ENCODE data around the gene NRXN3. TPM values are rescaled to one million over a fixed set of nuclear protein-coding genes. Genes with fewer than 3 reads are reported as not detected.

Gene NRXN3
- polyA plus RNA-seq, 1 donor from 2014 or later: not detected

DNA sequence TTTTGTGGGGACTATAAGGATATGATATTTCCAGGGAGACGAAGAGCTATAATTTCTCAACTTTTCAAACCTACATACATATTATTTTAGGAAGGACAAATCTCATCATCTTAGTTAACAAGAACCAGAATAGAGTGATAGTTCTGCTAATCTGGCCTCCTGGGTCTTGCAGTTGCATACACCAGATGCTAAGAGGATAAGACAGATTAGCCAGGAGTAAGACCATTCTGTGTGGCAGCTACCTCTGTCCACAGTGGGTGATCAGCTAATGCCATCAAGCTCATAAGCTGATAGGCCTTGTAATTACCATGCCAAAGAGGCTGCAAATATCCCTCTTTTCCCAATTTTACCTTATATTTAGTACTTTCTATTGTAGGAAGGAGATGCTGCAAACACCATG is 776.8 kb downstream of the NRXN3 start:
- H3K4me1 Mint-ChIP-seq: no peaks in the 10 kb centered on the region

GRCh38 chr14:78947681-78948080 is 777.5 kb downstream of the NRXN3 start:
- Mint-ChIP-seq H3K4me3 (no peak overlapping the region), H3K27ac (no peak overlapping the region), H3K9me3 (peaks cover 0 to 1% (median 0%) of the 10 kb centered on the region in 3 donors), H3K27me3 (no peaks in the 10 kb centered on the region), H3K36me3 (no peaks in the 10 kb centered on the region), H3K4me1 (no peaks in the 10 kb centered on the region)

More for the DNA sequence above, 776.8 kb downstream of the NRXN3 start:
- Mint-ChIP-seq H3K36me3 (no peaks in the 10 kb centered on the region), H3K27me3 (peaks cover 2% of the 10 kb centered on the region), H3K9me3 (peaks cover 0 to 1% (median 0%) of the 10 kb centered on the region in 3 donors), H3K27ac (no peak overlapping the region), H3K4me3 (no peak overlapping the region)

DNA sequence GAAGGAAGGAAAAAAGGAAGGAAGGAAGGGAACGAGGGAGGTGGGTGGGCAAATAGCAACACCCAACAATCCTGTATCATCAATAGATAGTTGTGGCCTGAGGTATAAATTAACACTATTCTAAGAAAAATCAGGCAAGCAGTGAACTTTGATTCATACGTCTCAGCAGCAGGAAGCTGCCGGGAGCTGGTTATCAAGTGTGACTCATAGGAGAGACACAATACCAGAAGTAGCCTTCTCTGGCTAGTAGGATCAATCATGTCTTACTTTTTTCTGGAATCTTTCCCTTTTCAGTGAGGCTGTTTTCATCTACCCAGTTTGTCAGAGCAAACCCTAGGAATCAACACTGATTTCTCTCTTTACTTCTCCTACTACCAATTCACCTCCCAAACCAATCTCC is 780.5 kb downstream of the NRXN3 start:
- no peaks in the 10 kb centered on the region for H3K36me3 Mint-ChIP-seq
- H3K9me3 Mint-ChIP-seq: peaks cover 0 to 1% (median 0%) of the 10 kb centered on the region in 3 donors
- no peak overlapping the region for H3K4me3 Mint-ChIP-seq
- no peaks in the 10 kb centered on the region for H3K27me3 Mint-ChIP-seq
- H3K4me1 Mint-ChIP-seq: no peaks in the 10 kb centered on the region
- no peak overlapping the region for H3K27ac Mint-ChIP-seq

GRCh38 chr14:78951602-78952001 is 781.4 kb downstream of the NRXN3 start:
- no peak overlapping the region for H3K27ac Mint-ChIP-seq
- no peaks in the 10 kb centered on the region for H3K27me3 Mint-ChIP-seq
- H3K9me3 Mint-ChIP-seq: peaks cover 0 to 1% (median 0%) of the 10 kb centered on the region in 3 donors
- no peaks in the 10 kb centered on the region for H3K4me1 Mint-ChIP-seq
- H3K36me3 Mint-ChIP-seq: no peaks in the 10 kb centered on the region
- no peak overlapping the region for H3K4me3 Mint-ChIP-seq

DNA sequence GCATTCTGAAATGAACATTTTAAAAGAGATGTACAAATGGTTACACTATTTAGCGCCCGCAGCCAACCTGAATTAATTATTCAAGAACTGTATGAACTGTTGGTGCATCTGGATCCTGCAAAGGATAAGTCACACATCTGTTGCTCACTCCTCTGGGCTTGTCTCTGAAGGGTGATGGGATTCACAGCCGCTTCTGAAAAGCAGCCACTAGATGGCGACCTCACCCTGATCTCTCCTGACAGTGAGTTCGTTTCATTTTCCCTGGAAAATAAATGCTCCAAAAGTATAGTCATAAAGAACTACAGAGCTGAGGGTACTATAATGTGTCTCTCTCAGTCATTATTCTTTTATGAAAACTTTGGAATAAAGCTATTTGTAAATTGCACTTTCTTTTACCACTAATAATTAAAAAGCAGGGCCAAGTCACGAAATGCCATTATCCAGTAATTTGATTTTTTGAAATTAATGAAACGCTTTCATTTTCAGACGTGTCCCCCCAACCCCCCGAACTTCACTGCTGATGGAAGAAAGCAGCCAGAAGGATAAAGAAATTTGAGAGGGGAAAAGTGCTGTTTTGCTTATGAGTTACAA is 789.6 kb downstream of the NRXN3 start:
- Mint-ChIP-seq H3K27ac (no peak overlapping the region), H3K4me3 (no peak overlapping the region), H3K36me3 (no peaks in the 10 kb centered on the region), H3K4me1 (no peaks in the 10 kb centered on the region), H3K27me3 (no peaks in the 10 kb centered on the region), H3K9me3 (no peaks in the 10 kb centered on the region)

GRCh38 chr14:78967111-78967809 is 797.1 kb downstream of the NRXN3 start:
- no peaks in the 10 kb centered on the region for H3K9me3 Mint-ChIP-seq
- no peak overlapping the region for H3K4me3 Mint-ChIP-seq
- no peaks in the 10 kb centered on the region for H3K4me1 Mint-ChIP-seq
- H3K36me3 Mint-ChIP-seq: no peaks in the 10 kb centered on the region
- peaks cover 1% of the 10 kb centered on the region for H3K27me3 Mint-ChIP-seq
- no peak overlapping the region for H3K27ac Mint-ChIP-seq

GRCh38 chr14:78968265-78968664 is 798.1 kb downstream of the NRXN3 start:
- no peaks in the 10 kb centered on the region for H3K9me3 Mint-ChIP-seq
- H3K27ac Mint-ChIP-seq: peak overlapping the region in 1 of 3 donors; percentile 69
- H3K27me3 Mint-ChIP-seq: peaks cover 1% of the 10 kb centered on the region
- no peaks in the 10 kb centered on the region for H3K36me3 Mint-ChIP-seq
- no peaks in the 10 kb centered on the region for H3K4me1 Mint-ChIP-seq
- H3K4me3 Mint-ChIP-seq: no peak overlapping the region

- Mint-ChIP-seq H3K4me1 (no peaks in the 10 kb centered on the region), H3K27ac (no peak overlapping the region), H3K9me3 (no peaks in the 10 kb centered on the region), H3K4me3 (no peak overlapping the region), H3K27me3 (peaks cover 1% of the 10 kb centered on the region), H3K36me3 (no peaks in the 10 kb centered on the region)
Measured at GRCh38 chr14:78970677-78971076, 800.5 kb downstream of the NRXN3 start.

- no peaks in the 10 kb centered on the region for H3K9me3 Mint-ChIP-seq
- no peaks in the 10 kb centered on the region for H3K4me1 Mint-ChIP-seq
- no peaks in the 10 kb centered on the region for H3K36me3 Mint-ChIP-seq
- no peak overlapping the region for H3K4me3 Mint-ChIP-seq
- no peak overlapping the region for H3K27ac Mint-ChIP-seq
- H3K27me3 Mint-ChIP-seq: no peaks in the 10 kb centered on the region
Measured at GRCh38 chr14:78972440-78972839, 802.3 kb downstream of the NRXN3 start.

- H3K27ac Mint-ChIP-seq: no peak overlapping the region
Measured at GRCh38 chr14:78974691-78975090, 804.5 kb downstream of the NRXN3 start.

GRCh38 chr14:78975734-78976133 is 805.6 kb downstream of the NRXN3 start:
- H3K4me3 Mint-ChIP-seq: no peak overlapping the region
- H3K9me3 Mint-ChIP-seq: no peaks in the 10 kb centered on the region
- H3K27me3 Mint-ChIP-seq: no peaks in the 10 kb centered on the region
- H3K4me1 Mint-ChIP-seq: no peaks in the 10 kb centered on the region
- H3K36me3 Mint-ChIP-seq: no peaks in the 10 kb centered on the region
- no peak overlapping the region for H3K27ac Mint-ChIP-seq

More at GRCh38 chr14:78974691-78975090, 804.5 kb downstream of the NRXN3 start:
- Mint-ChIP-seq H3K27me3 (no peaks in the 10 kb centered on the region), H3K9me3 (no peaks in the 10 kb centered on the region), H3K4me1 (no peaks in the 10 kb centered on the region), H3K4me3 (no peak overlapping the region), H3K36me3 (no peaks in the 10 kb centered on the region)

DNA sequence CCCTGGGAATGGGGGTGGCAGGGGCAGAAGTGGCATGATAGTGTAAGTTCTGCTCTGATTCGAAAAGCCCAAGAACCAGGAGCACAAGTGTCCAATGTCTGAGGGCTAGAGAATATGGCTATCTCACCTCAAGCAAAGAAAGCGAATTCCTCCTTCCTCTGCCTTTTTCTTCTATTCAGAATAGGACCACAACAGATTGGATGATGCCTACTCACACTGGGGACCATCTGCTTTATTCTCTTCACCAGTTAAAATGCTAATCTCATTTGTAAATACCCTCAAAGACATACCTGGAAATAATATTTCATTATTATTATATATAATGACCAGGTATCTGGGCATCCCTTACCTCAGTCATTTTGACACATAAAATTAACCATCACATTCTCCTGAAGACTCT is 808.7 kb downstream of the NRXN3 start:
- Mint-ChIP-seq H3K4me1 (no peaks in the 10 kb centered on the region), H3K27ac (no peak overlapping the region), H3K36me3 (no peaks in the 10 kb centered on the region), H3K9me3 (peaks cover 0 to 3% (median 3%) of the 10 kb centered on the region in 3 donors), H3K4me3 (no peak overlapping the region), H3K27me3 (no peaks in the 10 kb centered on the region)

- Mint-ChIP-seq H3K27ac (peak overlapping the region in 1 of 3 donors; percentile 14), H3K27me3 (no peaks in the 10 kb centered on the region), H3K4me1 (no peaks in the 10 kb centered on the region), H3K4me3 (no peak overlapping the region), H3K36me3 (no peaks in the 10 kb centered on the region), H3K9me3 (peaks cover 0 to 3% (median 3%) of the 10 kb centered on the region in 3 donors)
Measured at GRCh38 chr14:78982551-78982950, 812.4 kb downstream of the NRXN3 start.

DNA sequence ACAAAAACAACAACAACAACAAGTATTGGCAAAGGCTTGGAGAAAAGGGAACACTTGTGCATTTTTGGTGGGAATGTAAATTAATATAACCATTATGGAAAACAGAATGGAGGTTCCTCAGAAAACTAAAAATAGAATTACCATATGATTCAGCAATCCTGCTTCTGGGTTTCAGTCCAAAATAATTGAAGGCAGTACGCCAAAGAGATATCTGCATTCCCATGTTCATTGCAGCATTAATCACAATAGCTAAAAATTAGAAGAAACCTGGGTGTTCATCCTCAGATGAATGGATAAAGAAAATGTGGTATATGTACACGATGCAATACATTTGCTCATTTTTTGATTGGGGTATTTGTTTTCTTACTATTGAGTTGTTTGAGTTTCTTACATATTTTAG is 813.0 kb downstream of the NRXN3 start:
- Mint-ChIP-seq H3K27ac (peak overlapping the region in 1 of 3 donors; percentile 14), H3K9me3 (peaks cover 0 to 3% (median 3%) of the 10 kb centered on the region in 3 donors), H3K36me3 (no peaks in the 10 kb centered on the region), H3K4me1 (no peaks in the 10 kb centered on the region), H3K4me3 (no peak overlapping the region), H3K27me3 (no peaks in the 10 kb centered on the region)

- Mint-ChIP-seq H3K27me3 (no peaks in the 10 kb centered on the region), H3K9me3 (peaks cover 0 to 3% (median 3%) of the 10 kb centered on the region in 3 donors), H3K36me3 (no peaks in the 10 kb centered on the region), H3K27ac (no peak overlapping the region), H3K4me3 (no peak overlapping the region), H3K4me1 (no peaks in the 10 kb centered on the region)
Measured at GRCh38 chr14:78985668-78986381, 815.7 kb downstream of the NRXN3 start.
